ENCODE measurements around the gene FKBP1A.
"Not testable (repeated sequence)": the region's sequence is repeated elsewhere in the genome, so short reads cannot be mapped to it uniquely, and the experiment has no call there.

Gene FKBP1A

GRCh38 chr20:1360094-1360846, 32.6 kb downstream of the FKBP1A start:
- no peak for DNase-seq (ENCODE audit: extremely low read depth, low read depth)
- no peak for TF ChIP-seq CTCF (IDR thresholded peaks at IDR 0.05; ENCODE audit: low read depth, low read length)

GRCh38 chr20:1357921-1358671, 34.8 kb downstream of the FKBP1A start:
- no peak for DNase-seq (ENCODE audit: extremely low read depth, low read depth)
- TF ChIP-seq CTCF (IDR thresholded peaks at IDR 0.05; ENCODE audit: low read depth, low read length): no peak

GRCh38 chr20:1353956-1354355, 38.9 kb downstream of the FKBP1A start:
- no peak for DNase-seq (ENCODE audit: extremely low read depth, low read depth)
- no peak for TF ChIP-seq CTCF (IDR thresholded peaks at IDR 0.05; ENCODE audit: low read depth, low read length)

GRCh38 chr20:1346315-1346969, 46.4 kb downstream of the FKBP1A start:
- DNase-seq (ENCODE audit: extremely low read depth, low read depth): no peak
- no peak for TF ChIP-seq CTCF (IDR thresholded peaks at IDR 0.05; ENCODE audit: low read depth, low read length)

- DNase-seq (ENCODE audit: extremely low read depth, low read depth): no peak
- TF ChIP-seq CTCF (IDR thresholded peaks at IDR 0.05; ENCODE audit: low read depth, low read length): no peak
Observed at GRCh38 chr20:1345756-1346093, 47.1 kb downstream of the FKBP1A start.

GRCh38 chr20:1345030-1345755, 47.7 kb downstream of the FKBP1A start:
- TF ChIP-seq CTCF (IDR thresholded peaks at IDR 0.05; ENCODE audit: low read depth, low read length): no peak
- no peak for DNase-seq (ENCODE audit: extremely low read depth, low read depth)

GRCh38 chr20:1343446-1344124, 49.3 kb downstream of the FKBP1A start:
- DNase-seq (ENCODE audit: extremely low read depth, low read depth): not testable (repeated sequence)

Data from AG09319 (cell line).